HepG2 (cell line): ENCODE results near the gene CEBPB. TPM values are rescaled to one million over a fixed set of nuclear protein-coding genes. Genes with fewer than 3 reads are reported as not detected.

ENCODE experiments used
- AGO1 ChIP-seq: fragments of 200-400 bp; formaldehyde crosslinking; IDR thresholded peaks from 2 replicates; pipeline ENCODE4 v1.6.1; 2017; ENCODE audit warnings: mild to moderate bottlenecking, low read depth, low read length, moderate library complexity; ENCODE audit not compliant: poor library complexity, severe bottlenecking
- BCL6 ChIP-seq: IDR thresholded peaks from 2 replicates; pipeline ENCODE4 v1.6.1; 2016; ENCODE audit warnings: missing genetic modification reagents, missing compliant biosample characterization
- CENPT ChIP-seq: sonication (generic); formaldehyde crosslinking; IDR thresholded peaks from 2 replicates; pipeline ENCODE4 v1.8.0; 2022; ENCODE audit warnings: low read depth, mild to moderate bottlenecking, moderate library complexity, missing genetic modification reagents
- CENPX ChIP-seq: sonication (generic); formaldehyde crosslinking; IDR thresholded peaks from 2 replicates; pipeline ENCODE4 v1.9.0; 2021; ENCODE audit warnings: mild to moderate bottlenecking, missing genetic modification reagents, moderate library complexity
- EED ChIP-seq: sonication (generic); formaldehyde crosslinking; IDR thresholded peaks from 2 replicates; pipeline ENCODE4 v1.5.0; 2020; ENCODE audit warnings: mild to moderate bottlenecking, missing genetic modification reagents
- ERF ChIP-seq: IDR thresholded peaks from 2 replicates; pipeline ENCODE4 v1.6.1; 2018; ENCODE audit warnings: missing biosample characterization, missing genetic modification reagents
- GMEB2 ChIP-seq: IDR thresholded peaks from 2 replicates; pipeline ENCODE4 v1.6.1; 2016; ENCODE audit warnings: missing biosample characterization, missing genetic modification reagents, low read depth
- HNF4G ChIP-seq, 2 experiments: sonication (generic) in 1 of 2; formaldehyde crosslinking in 1 of 2; IDR thresholded peaks; 2 replicates each; pipeline versions ENCODE4 v1.4.0 to v1.6.1; 2011 to 2020; ENCODE audit warnings: borderline replicate concordance in 2 of 2, low read depth in 2 of 2, mild to moderate bottlenecking in 2 of 2, low read length in 1 of 2, missing genetic modification reagents in 1 of 2, moderate library complexity in 1 of 2
- JDP2 ChIP-seq: sonication (generic); formaldehyde crosslinking; IDR thresholded peaks from 2 replicates; pipeline ENCODE4 v1.8.1; 2022; ENCODE audit warnings: missing genetic modification reagents, borderline replicate concordance
- MEIS1 ChIP-seq: sonication (generic); formaldehyde crosslinking; IDR thresholded peaks from 2 replicates; pipeline ENCODE4 v1.9.0; 2021; ENCODE audit warnings: mild to moderate bottlenecking, missing genetic modification reagents, moderate library complexity, borderline replicate concordance
- MLLT10 ChIP-seq: sonication (generic); formaldehyde crosslinking; IDR thresholded peaks from 2 replicates; pipeline ENCODE4 v1.4.0; 2020; ENCODE audit warnings: missing genetic modification reagents
- PCBP1 ChIP-seq: fragments of 200-400 bp; formaldehyde crosslinking; IDR thresholded peaks from 2 replicates; pipeline ENCODE4 v1.6.1; 2017; ENCODE audit warnings: mild to moderate bottlenecking, low read depth, low read length, borderline replicate concordance
- SP1 ChIP-seq, 2 experiments: fragments of 450-650 bp in 1 of 2; sonication (generic) in 1 of 2; formaldehyde crosslinking in 1 of 2; IDR thresholded peaks; 2 replicates each; pipeline versions ENCODE4 v1.4.0 to v1.6.1; 2016 to 2020; ENCODE audit warnings: missing genetic modification reagents in 1 of 2
- TEAD3 ChIP-seq: optimal IDR thresholded peaks from 2 replicates; pipeline ENCODE3; 2016; ENCODE audit warnings: borderline replicate concordance
- ZBTB25 ChIP-seq: IDR thresholded peaks from 2 replicates; pipeline ENCODE4 v1.6.1; 2018; ENCODE audit warnings: missing genetic modification reagents
- ZNF414 ChIP-seq: sonication (generic); formaldehyde crosslinking; IDR thresholded peaks from 2 replicates; pipeline ENCODE4 v1.5.0; 2020; ENCODE audit warnings: missing genetic modification reagents
- ZNF468 ChIP-seq: sonication (generic); formaldehyde crosslinking; IDR thresholded peaks from 2 replicates; pipeline ENCODE4 v1.8.0; 2022; ENCODE audit warnings: mild to moderate bottlenecking, moderate library complexity, missing genetic modification reagents
- ZNF557 ChIP-seq: sonication (generic); formaldehyde crosslinking; IDR thresholded peaks from 2 replicates; pipeline ENCODE4 v1.4.0; 2020; ENCODE audit warnings: missing genetic modification reagents
- ZNF629 ChIP-seq: sonication (generic); formaldehyde crosslinking; conservative IDR thresholded peaks from 2 replicates; pipeline ENCODE4 v1.5.0; 2020; ENCODE audit warnings: missing genetic modification reagents
- ZNF883 ChIP-seq: sonication (generic); formaldehyde crosslinking; IDR thresholded peaks from 2 replicates; pipeline ENCODE4 v1.5.1; 2020; ENCODE audit warnings: mild to moderate bottlenecking, missing genetic modification reagents; ENCODE audit errors: not compliant biosample characterization
- polyA plus RNA-seq, 8 experiments: library from polyadenylated mRNA; depleted of rRNA in 3 of 8; stranded (reverse) in 7 of 8; unstranded in 1 of 8; fragments of >200 nt; fragmentation: Illumina TruSeq in 4 of 8; extraction: Trizol in 4 of 8; gene quantifications; 2 replicates each; pipeline versions ENCODE4 v1.2.1 to v1.2.3, GENCODE V29; 2011 to 2016; ENCODE audit warnings: low read depth in 4 of 8, missing spikeins in 1 of 8, mixed read lengths in 1 of 8; ENCODE audit not compliant: insufficient read depth in 1 of 8
- total RNA-seq, 5 experiments: library from RNA; depleted of rRNA; stranded (reverse); fragments of >200 nt; fragmentation: Illumina TruSeq; extraction: Trizol; gene quantifications; 2 replicates each; pipeline ENCODE4 v1.2.3, GENCODE V29; 2016; ENCODE audit warnings: low read depth in 1 of 5
- TF ChIP-seq, protein P1 (sequence below): sonication (generic); formaldehyde crosslinking; IDR thresholded peaks from 2 replicates; pipeline ENCODE4 v1.4.0; 2020; ENCODE audit warnings: low read depth, missing genetic modification reagents

The CEBPB gene
- total and polyA plus RNA-seq, 2 of the 13 experiments (the other 11 are each of a cell fraction or from before 2014, with no cell fraction given), result 18.5 to 28.2 TPM

DNA sequence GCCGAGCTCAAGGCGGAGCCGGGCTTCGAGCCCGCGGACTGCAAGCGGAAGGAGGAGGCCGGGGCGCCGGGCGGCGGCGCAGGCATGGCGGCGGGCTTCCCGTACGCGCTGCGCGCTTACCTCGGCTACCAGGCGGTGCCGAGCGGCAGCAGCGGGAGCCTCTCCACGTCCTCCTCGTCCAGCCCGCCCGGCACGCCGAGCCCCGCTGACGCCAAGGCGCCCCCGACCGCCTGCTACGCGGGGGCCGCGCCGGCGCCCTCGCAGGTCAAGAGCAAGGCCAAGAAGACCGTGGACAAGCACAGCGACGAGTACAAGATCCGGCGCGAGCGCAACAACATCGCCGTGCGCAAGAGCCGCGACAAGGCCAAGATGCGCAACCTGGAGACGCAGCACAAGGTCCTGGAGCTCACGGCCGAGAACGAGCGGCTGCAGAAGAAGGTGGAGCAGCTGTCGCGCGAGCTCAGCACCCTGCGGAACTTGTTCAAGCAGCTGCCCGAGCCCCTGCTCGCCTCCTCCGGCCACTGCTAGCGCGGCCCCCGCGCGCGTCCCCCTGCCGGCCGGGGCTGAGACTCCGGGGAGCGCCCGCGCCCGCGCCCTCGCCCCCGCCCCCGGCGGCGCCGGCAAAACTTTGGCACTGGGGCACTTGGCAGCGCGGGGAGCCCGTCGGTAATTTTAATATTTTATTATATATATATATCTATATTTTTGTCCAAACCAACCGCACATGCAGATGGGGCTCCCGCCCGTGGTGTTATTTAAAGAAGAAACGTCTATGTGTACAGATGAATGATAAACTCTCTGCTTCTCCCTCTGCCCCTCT, 1.1 kb downstream of the CEBPB start (continued):
- TF ChIP-seq GMEB2 (no peak), MLLT10 (no peak), CENPT (CRISPR knock-in tag) (peak; percentile 29; the same call in 1 of the 2 replicates), ZNF557 (CRISPR knock-in tag) (no peak), EED (CRISPR knock-in tag) (0 out of 2 replicates have a peak, but pooled peaks have one; percentile 82), ERF (CRISPR knock-in tag) (peak; percentile 38), ZNF468 (peak; percentile 85; the same call in 1 of the 2 replicates), TEAD3 (CRISPR knock-in tag) (peak; percentile 48), AGO1 (no peak), ZNF414 (no peak), PCBP1 (peak; percentile 35; the same call in 1 of the 2 replicates), ZNF883 (CRISPR knock-in tag) (peak; percentile 77), ZNF629 (CRISPR knock-in tag) (peak; percentile 32; the same call in 1 of the 2 replicates), CENPX (CRISPR knock-in tag) (no peak), ZBTB25 (no peak; the same call in 1 of the 2 replicates), MEIS1 (CRISPR knock-in tag) (peak; percentile 47; the same call in 1 of the 2 replicates), HNF4G (IDR thresholded peaks at IDR 0.05; ENCODE audit: borderline replicate concordance, low read depth, low read length) (no peak), HNF4G (CRISPR knock-in tag; IDR thresholded peaks at IDR 0.05; ENCODE audit: borderline replicate concordance, low read depth) (peak; percentile 18; the same call in 1 of the 2 replicates), JDP2 (CRISPR knock-in tag) (no peak; the same call in 1 of the 2 replicates), BCL6 (peak; percentile 40; the same call in 1 of the 2 replicates), SP1 (IDR thresholded peaks at IDR 0.05) (no peak), SP1 (CRISPR knock-in tag; IDR thresholded peaks at IDR 0.05) (no peak)
- TF ChIP-seq, protein P1, sequence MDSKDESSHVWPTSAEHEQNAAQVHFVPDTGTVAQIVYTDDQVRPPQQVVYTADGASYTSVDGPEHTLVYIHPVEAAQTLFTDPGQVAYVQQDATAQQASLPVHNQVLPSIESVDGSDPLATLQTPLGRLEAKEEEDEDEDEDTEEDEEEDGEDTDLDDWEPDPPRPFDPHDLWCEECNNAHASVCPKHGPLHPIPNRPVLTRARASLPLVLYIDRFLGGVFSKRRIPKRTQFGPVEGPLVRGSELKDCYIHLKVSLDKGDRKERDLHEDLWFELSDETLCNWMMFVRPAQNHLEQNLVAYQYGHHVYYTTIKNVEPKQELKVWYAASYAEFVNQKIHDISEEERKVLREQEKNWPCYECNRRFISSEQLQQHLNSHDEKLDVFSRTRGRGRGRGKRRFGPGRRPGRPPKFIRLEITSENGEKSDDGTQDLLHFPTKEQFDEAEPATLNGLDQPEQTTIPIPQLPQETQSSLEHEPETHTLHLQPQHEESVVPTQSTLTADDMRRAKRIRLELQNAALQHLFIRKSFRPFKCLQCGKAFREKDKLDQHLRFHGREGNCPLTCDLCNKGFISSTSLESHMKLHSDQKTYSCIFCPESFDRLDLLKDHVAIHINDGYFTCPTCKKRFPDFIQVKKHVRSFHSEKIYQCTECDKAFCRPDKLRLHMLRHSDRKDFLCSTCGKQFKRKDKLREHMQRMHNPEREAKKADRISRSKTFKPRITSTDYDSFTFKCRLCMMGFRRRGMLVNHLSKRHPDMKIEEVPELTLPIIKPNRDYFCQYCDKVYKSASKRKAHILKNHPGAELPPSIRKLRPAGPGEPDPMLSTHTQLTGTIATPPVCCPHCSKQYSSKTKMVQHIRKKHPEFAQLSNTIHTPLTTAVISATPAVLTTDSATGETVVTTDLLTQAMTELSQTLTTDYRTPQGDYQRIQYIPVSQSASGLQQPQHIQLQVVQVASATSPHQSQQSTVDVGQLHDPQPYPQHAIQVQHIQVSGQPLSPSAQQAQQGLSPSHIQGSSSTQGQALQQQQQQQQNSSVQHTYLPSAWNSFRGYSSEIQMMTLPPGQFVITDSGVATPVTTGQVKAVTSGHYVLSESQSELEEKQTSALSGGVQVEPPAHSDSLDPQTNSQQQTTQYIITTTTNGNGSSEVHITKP (CRISPR knock-in tag), result no peak
